CD14-positive monocyte (primary cell): ENCODE results near the gene DHX15. TPM values are rescaled to one million over a fixed set of nuclear protein-coding genes. Genes with fewer than 3 reads are reported as not detected.

Experiments
- DNase-seq, 3 donors: peaks; one replicate each; pipeline ENCODE4 v3.0.0-alpha.2; 2011 to 2022
- H2AFZ ChIP-seq: 2 replicates; pipeline ENCODE4 v1.6.0; 2012; ENCODE audit warnings: mild to moderate bottlenecking, low read depth, low read length, inconsistent platforms; ENCODE audit not compliant: insufficient read depth, poor library complexity, severe bottlenecking
- H3K27ac ChIP-seq, 2 donors: 1 replicate in 1 of 2; 2 replicates in 1 of 2; pipeline ENCODE4 v1.5.1; 2012 to 2013; ENCODE audit warnings: low read length in 2 of 2, control low read depth in 1 of 2, inconsistent platforms in 1 of 2, low read depth in 1 of 2, mild to moderate bottlenecking in 1 of 2
- H3K27me3 ChIP-seq, 2 donors: one replicate each; pipeline versions ENCODE4 v1.6.0 to v1.6.1; 2011 to 2013; ENCODE audit warnings: low read length in 2 of 2; ENCODE audit not compliant: control insufficient read depth in 2 of 2, insufficient read depth in 2 of 2
- H3K36me3 ChIP-seq, 2 donors: replicated peaks in 1 of 2; 1 replicate in 1 of 2; 2 replicates in 1 of 2; pipeline versions ENCODE4 v1.5.1 to v1.6.1; 2012 to 2013; ENCODE audit warnings: low read length in 2 of 2, control low read depth in 1 of 2, inconsistent platforms in 1 of 2, mild to moderate bottlenecking in 1 of 2; ENCODE audit not compliant: insufficient read depth in 2 of 2, control insufficient read depth in 1 of 2
- H3K4me1 ChIP-seq, 2 donors: 1 replicate in 1 of 2; 2 replicates in 1 of 2; pipeline versions ENCODE4 v1.5.1 to v1.6.1; 2012 to 2013; ENCODE audit warnings: low read length in 2 of 2, control low read depth in 1 of 2, inconsistent platforms in 1 of 2, mild to moderate bottlenecking in 1 of 2, moderate library complexity in 1 of 2; ENCODE audit not compliant: insufficient read depth in 2 of 2, control insufficient read depth in 1 of 2
- H3K4me2 ChIP-seq: replicated peaks from 2 replicates; pipeline ENCODE3; 2012; ENCODE audit warnings: low read length, moderate library complexity, mild to moderate bottlenecking; ENCODE audit not compliant: poor library complexity, severe bottlenecking; ENCODE audit errors: extremely low read depth
- H3K4me3 ChIP-seq, 3 experiments: fragments of 200-600 bp in 1 of 3; sonication (generic) in 1 of 3; replicated peaks in 1 of 3; 1 replicate in 2 of 3; 2 replicates in 1 of 3; pipeline ENCODE4 v1.5.1; 2011 to 2013; ENCODE audit warnings: low read length in 3 of 3, mild to moderate bottlenecking in 3 of 3, control low read depth in 2 of 3, low read depth in 2 of 3, inconsistent platforms in 1 of 3, moderate library complexity in 1 of 3
- H3K79me2 ChIP-seq: 2 replicates; pipeline ENCODE4 v1.6.0; 2012; ENCODE audit warnings: mild to moderate bottlenecking, control low read depth, inconsistent platforms, low read length, moderate library complexity; ENCODE audit not compliant: insufficient read depth
- H3K9ac ChIP-seq: 2 replicates; pipeline ENCODE4 v1.6.0; 2017; ENCODE audit warnings: low read length, mild to moderate bottlenecking; ENCODE audit not compliant: insufficient read depth, poor library complexity, severe bottlenecking
- H3K9me3 ChIP-seq, 2 donors: replicated peaks in 1 of 2; 1 replicate in 1 of 2; 2 replicates in 1 of 2; pipeline versions ENCODE4 v1.5.1 to v1.6.1; 2012 to 2013; ENCODE audit warnings: low read length in 2 of 2, control low read depth in 1 of 2; ENCODE audit not compliant: control insufficient read depth in 1 of 2, insufficient read depth in 1 of 2
- H4K20me1 ChIP-seq: 2 replicates; pipeline ENCODE4 v1.6.0; 2012; ENCODE audit warnings: mild to moderate bottlenecking, low read length, control low read depth, moderate library complexity; ENCODE audit not compliant: insufficient read depth
- H3K27ac Mint-ChIP-seq, 7 donors: one replicate each; pipeline ENCODE4 v1.8.0; 2020; ENCODE audit warnings: mild to moderate bottlenecking in 7 of 7, mixed read lengths in 7 of 7, moderate library complexity in 6 of 7, inconsistent platforms in 2 of 7
- H3K27me3 Mint-ChIP-seq, 3 donors: one replicate each; pipeline ENCODE4 v1.8.0; 2021 to 2022; ENCODE audit warnings: low read depth in 3 of 3, mild to moderate bottlenecking in 3 of 3, mixed read lengths in 3 of 3, moderate library complexity in 3 of 3, inconsistent platforms in 1 of 3
- H3K36me3 Mint-ChIP-seq, 2 donors: one replicate each; pipeline ENCODE4 v1.8.0; 2020; ENCODE audit warnings: mixed read lengths in 2 of 2, inconsistent platforms in 1 of 2, mild to moderate bottlenecking in 1 of 2
- H3K4me1 Mint-ChIP-seq: one replicate; pipeline ENCODE4 v1.8.0; 2020; ENCODE audit warnings: mild to moderate bottlenecking, mixed read lengths
- H3K4me3 Mint-ChIP-seq, 2 donors: one replicate each; pipeline ENCODE4 v1.8.0; 2020; ENCODE audit warnings: mild to moderate bottlenecking in 2 of 2, mixed read lengths in 2 of 2, moderate library complexity in 1 of 2
- H3K9me3 Mint-ChIP-seq, 7 donors: one replicate each; pipeline ENCODE4 v1.8.0; 2020 to 2022; ENCODE audit warnings: mixed read lengths in 7 of 7, mild to moderate bottlenecking in 6 of 7, moderate library complexity in 6 of 7, inconsistent platforms in 2 of 7
- WGBS: methylation state at CpG from one replicate; pipeline ENCODE4 v1.1.5; 2013; ENCODE audit warnings: missing lambda C conversion rate; ENCODE audit not compliant: insufficient coverage; 5-methylcytosine and 5-hydroxymethylcytosine counted together
- intact Hi-C, 2 donors: fragments of 100-400 bp; cut with micrococcal nuclease; formaldehyde crosslinking; loops; one replicate each; pipeline versions ENCODE4 v1.15.0 to v1.15.1; 2023
- polyA plus RNA-seq, 3 donors: library from polyadenylated mRNA; depleted of rRNA in 1 of 3; unstranded in 2 of 3; stranded (reverse) in 1 of 3; fragments of 300-500 nt in 2 of 3; fragments of >200 nt in 1 of 3; fragmentation: Illumina TruSeq in 2 of 3; gene quantifications; 1 replicate in 2 of 3; 2 replicates in 1 of 3; pipeline ENCODE4 v1.2.3, GENCODE V29; 2012 to 2021
- TF ChIP-seq, protein P1 (sequence below): fragments of 200-600 bp; IDR thresholded peaks from one replicate; pipeline ENCODE4 v1.8.0; 2022; ENCODE audit warnings: antibody characterized with exemption, mild to moderate bottlenecking

DHX15 gene
- polyA plus RNA-seq, 3 donors = 27.2 to 77.7 (median 37.5) TPM

DNA sequence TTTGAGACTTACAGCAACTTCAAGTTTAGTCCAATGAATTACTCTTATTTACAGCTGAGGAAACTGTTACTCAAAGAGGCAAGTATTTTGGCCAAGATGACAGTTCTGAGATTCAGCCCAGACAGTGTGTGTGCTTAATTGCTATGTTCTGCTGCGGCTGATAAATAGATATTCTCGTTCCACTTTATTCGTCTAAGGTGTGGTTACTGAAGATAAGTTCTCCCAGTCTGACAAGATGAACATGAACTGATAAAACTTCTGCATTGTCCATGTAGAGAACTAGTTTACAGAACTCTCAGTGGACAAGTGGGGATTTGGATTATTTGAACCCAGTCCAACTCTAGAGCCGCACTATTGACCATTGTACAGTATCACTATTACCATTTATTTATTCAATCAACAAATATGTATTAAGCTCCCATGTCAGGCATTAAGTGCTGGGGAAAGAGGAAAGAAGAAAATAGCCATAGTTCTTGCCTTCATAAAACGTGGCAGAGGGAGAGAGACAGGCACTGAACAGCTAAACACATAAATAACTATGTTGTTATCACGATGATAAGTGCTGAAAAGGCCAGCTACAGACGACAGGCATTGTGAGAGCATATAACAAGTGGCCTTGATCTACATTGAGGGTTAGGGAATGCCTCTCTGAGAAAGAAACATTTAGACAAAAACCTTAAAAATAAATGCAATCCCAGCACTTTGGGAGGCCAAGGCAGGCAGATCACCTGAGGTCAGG lies 4.0 kb upstream of the DHX15 start:
- intact Hi-C loops = loop anchor here in 1 of 2 donors (10.0 kb wide), 1 partner anchor 726 kb away; the partner anchor contains the start of gene ZCCHC4
- H3K79me2 ChIP-seq = peaks cover 10% of the 10 kb centered on the region
- H3K9me3 ChIP-seq = peaks cover 8 to 11% of the 10 kb centered on the region in 2 donors
- H3K4me1 ChIP-seq = peaks cover 0 to 5% of the 10 kb centered on the region in 2 donors
- H3K36me3 Mint-ChIP-seq = no peaks in the 10 kb centered on the region
- TF ChIP-seq, protein P1, sequence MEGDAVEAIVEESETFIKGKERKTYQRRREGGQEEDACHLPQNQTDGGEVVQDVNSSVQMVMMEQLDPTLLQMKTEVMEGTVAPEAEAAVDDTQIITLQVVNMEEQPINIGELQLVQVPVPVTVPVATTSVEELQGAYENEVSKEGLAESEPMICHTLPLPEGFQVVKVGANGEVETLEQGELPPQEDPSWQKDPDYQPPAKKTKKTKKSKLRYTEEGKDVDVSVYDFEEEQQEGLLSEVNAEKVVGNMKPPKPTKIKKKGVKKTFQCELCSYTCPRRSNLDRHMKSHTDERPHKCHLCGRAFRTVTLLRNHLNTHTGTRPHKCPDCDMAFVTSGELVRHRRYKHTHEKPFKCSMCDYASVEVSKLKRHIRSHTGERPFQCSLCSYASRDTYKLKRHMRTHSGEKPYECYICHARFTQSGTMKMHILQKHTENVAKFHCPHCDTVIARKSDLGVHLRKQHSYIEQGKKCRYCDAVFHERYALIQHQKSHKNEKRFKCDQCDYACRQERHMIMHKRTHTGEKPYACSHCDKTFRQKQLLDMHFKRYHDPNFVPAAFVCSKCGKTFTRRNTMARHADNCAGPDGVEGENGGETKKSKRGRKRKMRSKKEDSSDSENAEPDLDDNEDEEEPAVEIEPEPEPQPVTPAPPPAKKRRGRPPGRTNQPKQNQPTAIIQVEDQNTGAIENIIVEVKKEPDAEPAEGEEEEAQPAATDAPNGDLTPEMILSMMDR = no peak
- no peaks in the 10 kb centered on the region for H3K27me3 ChIP-seq
- no peak for DNase-seq
- no peak overlapping the region for H3K27ac Mint-ChIP-seq
- no peak overlapping the region for H3K9ac ChIP-seq
- H3K4me2 ChIP-seq = no peak overlapping the region
- H3K4me1 Mint-ChIP-seq = peaks cover 6% of the 10 kb centered on the region
- peaks cover 4% of the 10 kb centered on the region for H4K20me1 ChIP-seq
- H3K36me3 ChIP-seq = no peaks in the 10 kb centered on the region
- no peak overlapping the region for H2AFZ ChIP-seq
- H3K27ac ChIP-seq = no peak overlapping the region
- H3K4me3 Mint-ChIP-seq = no peak overlapping the region
- H3K4me3 ChIP-seq = no peak overlapping the region
- no peaks in the 10 kb centered on the region for H3K27me3 Mint-ChIP-seq
- WGBS = 83% methylated on average over 2 of the region's 7 CpGs
- peaks cover 9 to 30% (median 24%) of the 10 kb centered on the region in 7 donors for H3K9me3 Mint-ChIP-seq

DNA sequence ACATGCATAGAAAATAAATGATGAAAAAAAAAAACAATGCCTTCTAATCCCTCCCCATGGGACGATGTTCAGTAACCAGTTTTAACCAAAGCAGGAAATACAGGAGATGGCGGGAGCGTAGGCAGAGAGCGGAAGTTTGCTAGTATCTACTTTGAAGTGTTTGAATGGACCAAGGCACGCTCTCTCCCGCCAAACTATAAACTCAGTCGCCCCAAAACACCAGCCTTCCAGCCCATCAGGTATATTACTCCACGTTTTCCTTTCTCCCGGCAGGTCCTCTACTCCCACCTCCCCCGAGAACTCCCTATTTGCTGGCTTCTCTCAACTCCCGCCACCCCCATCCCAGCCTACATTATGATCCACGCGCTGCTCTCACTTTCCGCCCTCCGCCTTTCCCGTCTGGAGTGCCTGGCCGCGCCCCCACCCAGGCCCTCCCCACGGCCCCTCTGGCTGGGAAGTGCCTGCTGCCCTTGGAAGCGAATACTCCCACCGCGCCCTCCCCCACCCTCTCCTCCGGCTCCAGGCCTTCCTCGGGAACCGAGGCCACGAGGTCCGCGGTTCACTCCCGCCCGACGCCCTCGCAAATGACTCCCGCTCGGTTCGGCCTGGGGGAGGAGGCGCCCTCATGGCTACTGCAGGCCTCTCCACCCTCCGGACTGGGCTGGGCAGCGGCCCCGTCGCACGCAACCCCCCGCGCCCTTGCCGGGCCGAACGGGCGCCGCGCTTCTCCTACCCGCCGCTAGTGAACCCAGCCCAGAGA lies 723 bp downstream of the DHX15 start:
- Mint-ChIP-seq H3K27ac (peak overlapping the region; percentile 91 to 99 (median 96)), H3K36me3 (peaks cover 3 to 12% of the 10 kb centered on the region in 2 donors), H3K9me3 (peaks cover 0 to 2% (median 0%) of the 10 kb centered on the region in 7 donors), H3K4me3 (peak overlapping the region; percentile 96 to 99), H3K27me3 (no peaks in the 10 kb centered on the region), H3K4me1 (peaks cover 34% of the 10 kb centered on the region)
- H3K79me2 ChIP-seq = peaks cover 58% of the 10 kb centered on the region
- peaks cover 49% of the 10 kb centered on the region for H4K20me1 ChIP-seq
- TF ChIP-seq, protein P1 = no peak
- DNase-seq = peak; percentile 23 to 50 (median 50)
- WGBS = 0% methylated on average over 46 of the region's 51 CpGs
- peak overlapping the region; percentile 99 for H3K9ac ChIP-seq
- intact Hi-C loops = loop anchor here (5.0 to 10.0 kb wide), 3 partner anchors 579 to 731 kb away; partner anchors contain the start of genes PI4K2B (in 1 of the 2), SEPSECS (in 1 of the 2) and ZCCHC4 (in 1 of the 2)
- peak overlapping the region; percentile 80 to 88 (median 83) for H3K4me3 ChIP-seq
- H3K9me3 ChIP-seq = no peaks in the 10 kb centered on the region
- peak overlapping the region; percentile 81 for H2AFZ ChIP-seq
- peak overlapping the region; percentile 77 to 97 for H3K27ac ChIP-seq
- H3K36me3 ChIP-seq = peaks cover 3 to 7% of the 10 kb centered on the region in 2 donors
- no peaks in the 10 kb centered on the region for H3K27me3 ChIP-seq
- H3K4me2 ChIP-seq = peak overlapping the region; percentile 77
- peaks cover 19 to 32% of the 10 kb centered on the region in 2 donors for H3K4me1 ChIP-seq
